ENCODE measurements around the gene TP53.
A peak's percentile ranks its signal among the peaks of the same experiment; 100 is the strongest.
"Not testable (repeated sequence)": the region's sequence is repeated elsewhere in the genome, so short reads cannot be mapped to it uniquely, and the experiment has no call there.

Gene TP53

GRCh38 chr17:7668482-7668881 is 18.8 kb downstream of the TP53 start:
- Histone ChIP-seq H3K9ac (ENCODE audit: low read depth, low read length) (no peak overlapping the region), H3K4me1 (ENCODE audit: insufficient read depth, low read length) (no peaks in the 10 kb centered on the region), H3K36me3 (ENCODE audit: insufficient read depth, low read length) (peaks cover 24% of the 10 kb centered on the region)

GRCh38 chr17:7667656-7668406 is 19.5 kb downstream of the TP53 start:
- H3K9me3 ChIP-seq (ENCODE audit: control insufficient read depth, insufficient read depth, low read length) = no peaks in the 10 kb centered on the region
- H3K36me3 ChIP-seq (ENCODE audit: insufficient read depth, low read length) = peaks cover 18% of the 10 kb centered on the region
- H3K9ac ChIP-seq (ENCODE audit: low read depth, low read length) = no peak overlapping the region
- H3K4me1 ChIP-seq (ENCODE audit: insufficient read depth, low read length) = no peaks in the 10 kb centered on the region

More at GRCh38 chr17:7668482-7668881, 18.8 kb downstream of the TP53 start:
- 0 out of 2 replicates have a peak, but pooled peaks cover 3% of the 10 kb centered on the region for H3K9me3 ChIP-seq (ENCODE audit: control insufficient read depth, insufficient read depth, low read length)

- no peaks in the 10 kb centered on the region for H3K9me3 ChIP-seq (ENCODE audit: control insufficient read depth, insufficient read depth, low read length)
- H3K36me3 ChIP-seq (ENCODE audit: insufficient read depth, low read length) = no peaks in the 10 kb centered on the region
- H3K9ac ChIP-seq (ENCODE audit: low read depth, low read length) = peak overlapping the region; percentile 24; the same call in 1 of the 2 replicates
- H3K4me1 ChIP-seq (ENCODE audit: insufficient read depth, low read length) = peaks cover 21% of the 10 kb centered on the region
Measured at GRCh38 chr17:7656958-7657609, 30.2 kb downstream of the TP53 start.

DNA sequence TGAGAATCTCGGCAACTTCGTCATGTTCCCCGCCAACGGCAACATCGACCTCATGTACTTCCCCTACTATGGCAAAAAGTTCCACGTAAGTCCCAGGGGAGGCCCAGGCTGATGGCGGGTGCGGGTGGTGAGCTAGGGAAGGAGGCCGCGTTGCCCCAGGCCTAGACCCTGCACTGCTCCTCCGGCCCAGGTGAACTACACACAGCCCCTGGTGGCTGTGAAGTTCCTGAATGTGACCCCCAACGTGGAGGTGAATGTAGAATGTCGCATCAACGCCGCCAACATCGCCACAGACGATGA is 31.8 kb downstream of the TP53 start:
- Histone ChIP-seq H3K9me3 (ENCODE audit: control insufficient read depth, insufficient read depth, low read length) (no peaks in the 10 kb centered on the region), H3K36me3 (ENCODE audit: insufficient read depth, low read length) (no peaks in the 10 kb centered on the region), H3K4me1 (ENCODE audit: insufficient read depth, low read length) (peaks cover 21% of the 10 kb centered on the region), H3K9ac (ENCODE audit: low read depth, low read length) (no peak overlapping the region)

GRCh38 chr17:7654832-7655540 is 32.3 kb downstream of the TP53 start:
- no peaks in the 10 kb centered on the region for H3K36me3 ChIP-seq (ENCODE audit: insufficient read depth, low read length)
- H3K4me1 ChIP-seq (ENCODE audit: insufficient read depth, low read length) = peaks cover 22% of the 10 kb centered on the region
- no peaks in the 10 kb centered on the region for H3K9me3 ChIP-seq (ENCODE audit: control insufficient read depth, insufficient read depth, low read length)
- H3K9ac ChIP-seq (ENCODE audit: low read depth, low read length) = no peak overlapping the region

DNA sequence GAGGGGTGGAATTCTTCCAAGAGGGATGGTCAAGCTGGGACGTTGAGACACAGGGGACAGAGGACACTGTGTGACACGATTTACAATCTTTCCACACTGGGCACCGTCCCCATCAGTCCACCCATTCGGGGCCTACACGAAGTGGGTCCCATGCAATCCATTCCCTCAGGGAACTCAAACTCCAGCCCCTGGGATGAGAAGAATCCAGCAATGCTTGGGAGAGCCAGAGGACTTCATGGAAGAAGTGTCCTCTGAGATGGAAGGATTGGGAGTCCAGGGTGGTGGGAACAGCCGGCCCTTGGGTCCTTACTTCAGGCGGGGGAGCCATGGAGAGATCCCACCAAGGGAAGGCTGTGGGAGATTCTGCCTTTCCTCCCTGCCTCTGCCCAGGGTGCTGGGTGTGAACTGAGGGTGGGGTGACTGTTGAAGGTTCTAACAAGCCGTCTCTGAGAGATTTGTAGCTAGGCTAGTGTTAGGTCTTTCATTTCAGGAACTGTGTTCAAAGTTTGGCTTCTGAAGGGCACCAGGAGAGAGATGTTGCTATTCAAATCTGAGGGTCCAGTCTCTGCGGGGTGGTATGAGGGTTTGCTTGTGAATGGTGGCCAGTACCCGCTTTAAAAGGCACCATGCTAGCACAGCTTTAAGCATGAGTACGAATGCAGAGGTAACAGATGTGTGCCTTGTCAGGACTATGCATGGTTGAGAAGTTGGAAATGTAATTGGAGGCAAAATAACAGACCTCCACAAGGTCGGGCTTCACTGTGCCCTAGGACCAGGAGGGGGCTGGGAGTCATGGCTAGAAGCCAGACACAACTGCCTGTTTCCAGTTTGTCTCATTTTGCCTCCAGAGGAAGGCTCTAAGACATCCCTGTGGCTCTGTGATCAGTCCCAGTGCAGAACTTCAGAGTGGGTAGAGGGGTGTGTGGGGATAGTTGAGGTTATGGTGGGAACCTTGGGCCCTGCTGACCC is 34.6 kb downstream of the TP53 start:
- peaks cover 21% of the 10 kb centered on the region for H3K4me1 ChIP-seq (ENCODE audit: insufficient read depth, low read length)
- no peaks in the 10 kb centered on the region for H3K9me3 ChIP-seq (ENCODE audit: control insufficient read depth, insufficient read depth, low read length)
- H3K9ac ChIP-seq (ENCODE audit: low read depth, low read length) = no peak overlapping the region; the same call in 1 of the 2 replicates
- H3K36me3 ChIP-seq (ENCODE audit: insufficient read depth, low read length) = no peaks in the 10 kb centered on the region

- Histone ChIP-seq H3K36me3 (ENCODE audit: insufficient read depth, low read length) (no peaks in the 10 kb centered on the region), H3K9ac (ENCODE audit: low read depth, low read length) (peak overlapping the region; percentile 55), H3K4me1 (ENCODE audit: insufficient read depth, low read length) (peaks cover 19% of the 10 kb centered on the region; the same call in 1 of the 2 replicates), H3K9me3 (ENCODE audit: control insufficient read depth, insufficient read depth, low read length) (no peaks in the 10 kb centered on the region)
Measured at GRCh38 chr17:7651665-7652387, 35.5 kb downstream of the TP53 start.

GRCh38 chr17:7651097-7651664 is 36.1 kb downstream of the TP53 start:
- Histone ChIP-seq H3K9ac (ENCODE audit: low read depth, low read length) (peak overlapping the region; percentile 55), H3K4me1 (ENCODE audit: insufficient read depth, low read length) (peaks cover 15% of the 10 kb centered on the region; the same call in 1 of the 2 replicates), H3K36me3 (ENCODE audit: insufficient read depth, low read length) (no peaks in the 10 kb centered on the region), H3K9me3 (ENCODE audit: control insufficient read depth, insufficient read depth, low read length) (no peaks in the 10 kb centered on the region)

DNA sequence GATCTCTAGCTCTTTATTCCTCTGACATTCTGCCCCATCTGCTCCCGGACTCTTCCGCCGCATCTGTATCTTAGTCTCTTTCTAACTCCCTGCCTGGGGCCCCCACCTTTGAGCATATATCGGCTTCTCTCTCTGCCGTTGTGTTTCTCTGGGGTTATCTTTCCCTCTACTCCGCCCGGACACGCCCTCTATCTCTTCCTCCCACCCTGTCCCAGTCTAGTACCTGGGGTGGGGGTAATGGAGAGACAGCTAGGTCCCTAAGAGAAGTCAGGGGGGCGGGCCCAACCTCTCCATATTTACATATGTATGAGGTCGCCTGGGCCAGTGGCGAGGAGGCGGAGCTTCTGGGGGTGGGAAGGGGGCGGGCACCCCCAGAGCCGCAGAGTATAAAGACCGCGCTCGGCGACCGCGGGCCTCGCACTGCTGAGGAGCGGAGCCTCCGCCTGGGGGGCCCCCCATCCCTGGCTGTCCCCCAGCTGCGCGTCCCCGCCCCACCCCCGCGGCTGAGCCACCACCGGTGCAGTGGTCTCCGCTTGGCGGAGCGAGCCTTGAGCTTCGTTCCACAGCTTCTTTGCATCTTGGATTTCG is 36.7 kb downstream of the TP53 start, which contains the start of gene ATP1B2:
TSS of gene ATP1B2 (plus strand) at position 418 of the 588 bp plus-strand sequence. CDS start 593 bp downstream, outside the sequence.
- H3K4me1 ChIP-seq (ENCODE audit: insufficient read depth, low read length) = peaks cover 11% of the 10 kb centered on the region; the same call in 1 of the 2 replicates
- no peaks in the 10 kb centered on the region for H3K9me3 ChIP-seq (ENCODE audit: control insufficient read depth, insufficient read depth, low read length)
- no peaks in the 10 kb centered on the region for H3K36me3 ChIP-seq (ENCODE audit: insufficient read depth, low read length)
- H3K9ac ChIP-seq (ENCODE audit: low read depth, low read length) = peak within 1 kb of the TSS; percentile 55

GRCh38 chr17:7647018-7647417 is 40.3 kb downstream of the TP53 start:
- Histone ChIP-seq H3K9ac (ENCODE audit: low read depth, low read length) (no peak overlapping the region), H3K36me3 (ENCODE audit: insufficient read depth, low read length) (no peaks in the 10 kb centered on the region), H3K4me1 (ENCODE audit: insufficient read depth, low read length) (peaks cover 4% of the 10 kb centered on the region; the same call in 1 of the 2 replicates), H3K9me3 (ENCODE audit: control insufficient read depth, insufficient read depth, low read length) (no peaks in the 10 kb centered on the region)

DNA sequence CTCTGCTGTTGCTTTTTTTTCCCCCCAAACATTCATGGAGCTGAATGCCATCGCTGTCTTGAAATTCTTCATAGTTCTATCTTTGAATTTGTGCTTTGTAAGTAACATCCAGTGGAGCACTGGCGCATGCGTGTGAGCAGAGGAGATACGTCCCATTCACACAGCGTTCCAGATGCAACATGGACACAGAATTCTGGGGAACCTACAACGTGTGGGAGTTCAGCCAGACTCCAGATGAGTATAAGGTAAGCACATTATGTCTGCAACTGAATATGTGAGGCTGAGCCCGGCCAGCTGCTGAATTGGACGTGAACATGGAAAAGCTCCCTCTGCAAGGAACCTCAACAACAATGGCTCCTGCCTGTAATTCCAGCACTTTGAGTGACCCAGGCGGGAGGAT is 40.8 kb downstream of the TP53 start:
- H3K36me3 ChIP-seq (ENCODE audit: insufficient read depth, low read length) = no peaks in the 10 kb centered on the region
- no peak overlapping the region for H3K9ac ChIP-seq (ENCODE audit: low read depth, low read length)
- H3K9me3 ChIP-seq (ENCODE audit: control insufficient read depth, insufficient read depth, low read length) = no peaks in the 10 kb centered on the region
- peaks cover 4% of the 10 kb centered on the region; the same call in 1 of the 2 replicates for H3K4me1 ChIP-seq (ENCODE audit: insufficient read depth, low read length)

DNA sequence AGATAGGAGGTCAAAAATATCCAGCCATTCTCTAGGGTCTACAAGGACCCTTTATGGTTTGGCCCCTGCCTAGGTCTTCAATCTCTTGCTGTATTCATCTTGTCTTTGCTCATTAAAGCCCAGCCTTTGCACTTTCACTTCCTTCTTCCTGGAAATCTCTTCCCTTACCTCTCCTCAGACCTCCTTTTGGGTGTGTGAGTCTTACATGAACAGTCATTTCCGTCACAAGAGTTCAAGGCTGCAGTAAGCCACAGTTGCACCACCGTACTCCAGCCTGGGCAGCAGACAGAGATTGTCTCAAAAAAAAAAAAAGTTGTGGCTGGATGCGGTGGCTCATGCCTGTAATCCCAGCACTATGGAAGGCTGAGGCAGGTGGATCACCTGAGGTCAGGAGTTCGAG is 42.5 kb downstream of the TP53 start:
- peaks cover under 1% of the 10 kb centered on the region; the same call in 1 of the 2 replicates for H3K4me1 ChIP-seq (ENCODE audit: insufficient read depth, low read length)
- no peaks in the 10 kb centered on the region for H3K36me3 ChIP-seq (ENCODE audit: insufficient read depth, low read length)
- H3K9ac ChIP-seq (ENCODE audit: low read depth, low read length) = no peak overlapping the region
- no peaks in the 10 kb centered on the region for H3K9me3 ChIP-seq (ENCODE audit: control insufficient read depth, insufficient read depth, low read length)

DNA sequence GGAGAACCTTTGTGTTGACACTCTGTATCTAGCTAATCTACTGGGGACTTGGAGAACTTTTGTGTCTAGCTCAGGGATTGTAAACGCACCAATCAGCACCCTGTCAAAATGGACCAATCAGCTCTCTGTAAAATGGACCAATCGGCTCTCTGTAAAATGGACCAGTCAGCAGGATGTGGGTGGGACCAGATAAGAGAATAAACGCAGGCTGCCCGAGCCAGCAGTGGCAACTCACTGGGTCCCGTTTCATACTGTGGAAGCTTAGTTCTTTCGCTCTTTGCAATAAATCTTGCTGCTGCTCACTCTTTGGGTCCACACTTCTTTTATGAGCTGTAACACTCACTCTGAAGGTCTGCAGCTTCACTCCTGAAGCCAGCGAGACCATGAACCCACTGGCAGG is 45.7 kb downstream of the TP53 start:
- not testable (repeated sequence) for H3K9ac ChIP-seq (ENCODE audit: low read depth, low read length); H3K4me1 ChIP-seq (ENCODE audit: insufficient read depth, low read length); H3K36me3 ChIP-seq (ENCODE audit: insufficient read depth, low read length); H3K9me3 ChIP-seq (ENCODE audit: control insufficient read depth, insufficient read depth, low read length)

All from ES-I3 (cell line).